ENCODE data around the gene CREB3L1.
A peak's percentile ranks its signal among the peaks of the same experiment; 100 is the strongest.

GRCh38 chr11:46369458-46370152 lies 92.1 kb downstream of the CREB3L1 start:
- TF ChIP-seq CTCF (IDR thresholded peaks at IDR 0.05) (peak; percentile 55 to 88 (median 60)), POLR2A (IDR thresholded peaks at IDR 0.05; ENCODE audit: low read depth) (no peak)

Data from esophagus muscularis mucosa (tissue), 3 donors.